GM20000 (cell line): ENCODE results near the gene SPATA1.

ENCODE experiments used
- DNase-seq: peaks from one replicate; pipeline ENCODE4 v3.0.0; 2012; ENCODE audit warnings: low spot score
- TF ChIP-seq, protein P1 (sequence below): IDR thresholded peaks from 2 replicates; pipeline ENCODE4 v1.5.1; 2012; ENCODE audit warnings: mild to moderate bottlenecking, control low read depth; ENCODE audit errors: extremely low read depth, missing control alignments

SPATA1 gene

DNA sequence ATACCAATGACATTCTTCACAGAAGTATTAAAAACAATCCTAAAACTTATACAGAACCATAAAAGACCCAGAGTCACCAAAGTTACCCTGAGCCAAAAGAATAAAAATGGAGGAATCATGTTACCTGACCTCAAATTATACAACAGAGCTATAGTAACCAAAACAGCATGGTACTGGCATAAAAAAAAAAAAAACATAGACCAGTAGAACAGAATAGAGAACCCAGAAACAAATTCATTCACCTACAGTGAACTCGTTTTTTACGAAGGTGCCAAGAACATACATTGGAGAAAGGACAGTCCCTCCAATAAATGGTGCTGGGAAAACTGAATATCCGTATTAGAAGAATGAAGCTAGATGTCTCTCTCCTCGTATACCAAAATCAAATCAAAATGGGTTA, 2.8 kb downstream of the SPATA1 start:
- TF ChIP-seq, protein P1, sequence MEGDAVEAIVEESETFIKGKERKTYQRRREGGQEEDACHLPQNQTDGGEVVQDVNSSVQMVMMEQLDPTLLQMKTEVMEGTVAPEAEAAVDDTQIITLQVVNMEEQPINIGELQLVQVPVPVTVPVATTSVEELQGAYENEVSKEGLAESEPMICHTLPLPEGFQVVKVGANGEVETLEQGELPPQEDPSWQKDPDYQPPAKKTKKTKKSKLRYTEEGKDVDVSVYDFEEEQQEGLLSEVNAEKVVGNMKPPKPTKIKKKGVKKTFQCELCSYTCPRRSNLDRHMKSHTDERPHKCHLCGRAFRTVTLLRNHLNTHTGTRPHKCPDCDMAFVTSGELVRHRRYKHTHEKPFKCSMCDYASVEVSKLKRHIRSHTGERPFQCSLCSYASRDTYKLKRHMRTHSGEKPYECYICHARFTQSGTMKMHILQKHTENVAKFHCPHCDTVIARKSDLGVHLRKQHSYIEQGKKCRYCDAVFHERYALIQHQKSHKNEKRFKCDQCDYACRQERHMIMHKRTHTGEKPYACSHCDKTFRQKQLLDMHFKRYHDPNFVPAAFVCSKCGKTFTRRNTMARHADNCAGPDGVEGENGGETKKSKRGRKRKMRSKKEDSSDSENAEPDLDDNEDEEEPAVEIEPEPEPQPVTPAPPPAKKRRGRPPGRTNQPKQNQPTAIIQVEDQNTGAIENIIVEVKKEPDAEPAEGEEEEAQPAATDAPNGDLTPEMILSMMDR, result no peak
- no peak for DNase-seq

DNA sequence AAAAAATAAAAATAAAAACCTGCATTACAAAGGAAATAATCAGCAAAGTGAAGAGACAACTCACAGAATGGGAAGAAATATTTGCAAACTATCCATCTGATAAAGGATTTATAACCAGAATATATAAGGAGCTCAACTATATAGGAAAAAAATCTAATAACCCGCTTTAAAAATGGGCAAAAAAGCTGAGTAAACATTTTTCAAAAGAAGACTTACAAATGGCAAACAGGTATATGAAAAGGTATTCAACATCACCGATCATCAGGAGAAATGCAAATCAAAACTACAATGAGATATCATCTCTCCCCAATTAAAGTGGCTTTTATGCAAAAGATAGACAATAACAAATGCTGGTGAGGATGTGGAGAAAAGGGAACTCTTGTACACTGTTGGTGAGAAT, 4.0 kb downstream of the SPATA1 start:
- TF ChIP-seq, protein P1, result no peak
- no peak for DNase-seq

DNA sequence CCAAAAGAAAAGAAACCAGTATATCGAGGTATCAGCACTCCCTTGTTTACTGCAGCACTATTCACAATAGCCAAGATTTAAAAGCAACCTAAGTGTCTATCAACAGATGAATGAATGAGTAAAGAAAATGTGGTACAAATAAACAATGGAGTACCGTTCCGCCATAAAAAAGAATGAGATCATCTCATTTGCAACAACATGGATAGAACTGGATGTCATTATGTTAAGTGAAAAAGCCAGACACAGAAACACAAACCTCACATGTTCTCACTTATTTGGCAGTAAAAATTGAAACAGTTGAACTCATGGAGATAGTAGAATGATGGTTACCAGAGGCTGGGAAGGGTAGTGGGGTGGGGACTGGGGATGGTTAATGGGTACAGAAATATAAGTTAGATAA, 4.5 kb downstream of the SPATA1 start:
- DNase-seq, result no peak
- TF ChIP-seq, protein P1, result no peak

DNA sequence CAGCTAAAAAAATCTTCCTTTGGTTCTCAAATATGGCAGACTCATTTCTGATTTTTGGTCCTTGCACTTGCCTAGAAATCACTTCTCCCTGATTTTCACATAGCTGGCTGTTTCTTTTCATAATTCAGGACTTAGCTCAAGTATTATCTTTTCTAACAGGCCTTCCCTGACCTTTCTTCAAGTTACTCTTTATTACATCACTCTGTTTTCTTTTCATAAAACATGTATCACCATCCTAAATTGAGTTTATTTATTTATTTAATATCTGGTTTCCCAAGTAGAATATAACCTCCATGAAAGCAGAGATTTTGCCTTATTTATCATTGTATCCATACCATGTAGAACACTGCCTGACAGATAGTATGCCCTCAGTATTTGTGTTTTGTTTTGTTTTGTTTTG, 18.4 kb downstream of the SPATA1 start:
- TF ChIP-seq, protein P1, result no peak
- no peak for DNase-seq

DNA sequence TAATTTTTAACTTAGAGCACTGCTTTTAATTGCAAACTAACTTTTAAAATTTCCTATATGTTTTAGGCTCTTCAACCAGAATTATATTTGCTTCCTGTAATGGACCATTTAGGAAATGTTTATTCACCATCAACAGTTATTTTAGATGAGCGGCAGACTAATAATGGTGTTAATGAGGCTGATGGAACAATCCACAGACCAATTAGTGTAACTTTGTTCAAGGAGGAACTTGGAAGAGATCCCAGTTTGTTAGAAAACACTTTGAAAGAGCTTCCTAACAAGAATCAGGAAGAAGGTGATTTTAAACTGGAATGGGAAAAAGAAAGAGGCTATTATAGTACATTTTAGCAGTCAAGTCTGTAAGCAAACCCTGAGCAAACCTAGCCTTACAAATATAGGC, 19.6 kb downstream of the SPATA1 start:
- TF ChIP-seq, protein P1, result no peak
- DNase-seq, result no peak

DNA sequence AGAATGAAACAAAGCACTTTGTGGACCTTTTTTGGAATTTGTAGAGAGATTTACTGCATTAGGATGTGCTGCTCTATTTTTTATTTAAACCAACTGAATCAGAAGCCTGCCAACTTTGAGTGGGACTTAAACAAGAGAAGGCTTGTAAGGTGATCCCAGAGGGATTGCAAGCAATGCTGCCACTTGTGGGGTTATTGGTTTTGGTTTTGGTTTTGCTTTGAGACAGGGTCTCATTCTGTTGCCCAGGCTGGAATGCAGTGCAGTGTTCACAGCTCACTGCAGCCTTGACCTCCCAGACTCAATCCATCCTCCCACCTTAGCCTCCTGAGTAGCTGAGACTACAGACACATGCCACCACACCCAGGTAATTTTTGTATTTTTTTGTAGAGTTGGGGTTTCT, 32.4 kb downstream of the SPATA1 start:
- TF ChIP-seq, protein P1, result no peak
- DNase-seq, result no peak

DNA sequence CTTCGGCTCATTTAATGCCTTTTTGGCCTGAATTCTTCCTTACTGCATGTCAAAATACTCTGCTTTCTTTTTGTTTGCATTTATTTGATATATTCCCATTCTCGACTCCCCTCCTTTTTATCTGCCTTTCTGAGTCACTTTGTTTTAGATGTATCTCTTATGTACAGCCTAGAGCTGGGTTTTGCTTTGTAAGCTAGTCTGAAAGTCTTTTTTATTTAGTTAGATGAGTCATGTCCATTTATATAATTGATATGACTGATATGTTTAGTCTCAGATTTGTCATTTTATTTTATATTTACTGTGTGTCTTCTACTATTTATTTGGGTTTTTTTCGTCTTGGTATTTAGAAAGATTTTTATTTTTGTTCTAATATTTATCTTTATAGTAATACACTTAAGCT, 33.8 kb downstream of the SPATA1 start:
- TF ChIP-seq, protein P1, result no peak
- no peak for DNase-seq
